ENCODE data around the gene SLC13A4.

GRCh38 chr7:135741905-135742304, 13.9 kb upstream of the SLC13A4 start:
- TF ChIP-seq, protein P1, sequence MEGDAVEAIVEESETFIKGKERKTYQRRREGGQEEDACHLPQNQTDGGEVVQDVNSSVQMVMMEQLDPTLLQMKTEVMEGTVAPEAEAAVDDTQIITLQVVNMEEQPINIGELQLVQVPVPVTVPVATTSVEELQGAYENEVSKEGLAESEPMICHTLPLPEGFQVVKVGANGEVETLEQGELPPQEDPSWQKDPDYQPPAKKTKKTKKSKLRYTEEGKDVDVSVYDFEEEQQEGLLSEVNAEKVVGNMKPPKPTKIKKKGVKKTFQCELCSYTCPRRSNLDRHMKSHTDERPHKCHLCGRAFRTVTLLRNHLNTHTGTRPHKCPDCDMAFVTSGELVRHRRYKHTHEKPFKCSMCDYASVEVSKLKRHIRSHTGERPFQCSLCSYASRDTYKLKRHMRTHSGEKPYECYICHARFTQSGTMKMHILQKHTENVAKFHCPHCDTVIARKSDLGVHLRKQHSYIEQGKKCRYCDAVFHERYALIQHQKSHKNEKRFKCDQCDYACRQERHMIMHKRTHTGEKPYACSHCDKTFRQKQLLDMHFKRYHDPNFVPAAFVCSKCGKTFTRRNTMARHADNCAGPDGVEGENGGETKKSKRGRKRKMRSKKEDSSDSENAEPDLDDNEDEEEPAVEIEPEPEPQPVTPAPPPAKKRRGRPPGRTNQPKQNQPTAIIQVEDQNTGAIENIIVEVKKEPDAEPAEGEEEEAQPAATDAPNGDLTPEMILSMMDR (IDR thresholded peaks at IDR 0.05; ENCODE audit: low read depth, low read length) = no peak
- no peak for TF ChIP-seq EZH2phosphoT487 (IDR thresholded peaks at IDR 0.05; ENCODE audit: low read depth)

All from OCI-LY3 (cell line).